ENCODE measurements around the gene GARS1.

GARS1 gene

GRCh38 chr7:30656006-30656957 is 61.6 kb downstream of the GARS1 start:
- DNase-seq = no peak

GRCh38 chr7:30657131-30657530 is 62.5 kb downstream of the GARS1 start:
- no peak for DNase-seq

- DNase-seq = no peak
Measured at GRCh38 chr7:30658479-30659074, 63.9 kb downstream of the GARS1 start.

- no peak for DNase-seq
Measured at GRCh38 chr7:30659312-30659711, 64.6 kb downstream of the GARS1 start.

GRCh38 chr7:30660331-30661255 is 65.9 kb downstream of the GARS1 start:
- no peak for DNase-seq

- no peak for DNase-seq
Measured at GRCh38 chr7:30661926-30662325, 67.2 kb downstream of the GARS1 start.

- no peak for DNase-seq
Measured at GRCh38 chr7:30662431-30662939, 67.8 kb downstream of the GARS1 start.

GRCh38 chr7:30663414-30663813 is 68.7 kb downstream of the GARS1 start:
- no peak for DNase-seq

GRCh38 chr7:30664184-30664885 is 69.7 kb downstream of the GARS1 start:
- no peak for DNase-seq

GRCh38 chr7:30665043-30665442 is 70.4 kb downstream of the GARS1 start:
- DNase-seq = no peak

- no peak for DNase-seq
Measured at GRCh38 chr7:30665449-30665848, 70.8 kb downstream of the GARS1 start.

GRCh38 chr7:30667172-30667571 is 72.5 kb downstream of the GARS1 start:
- DNase-seq = no peak

- DNase-seq = no peak
Measured at GRCh38 chr7:30668102-30668501, 73.4 kb downstream of the GARS1 start.

GRCh38 chr7:30671793-30672465 is 77.3 kb downstream of the GARS1 start:
- no peak for DNase-seq

GRCh38 chr7:30674420-30674819 is 79.7 kb downstream of the GARS1 start:
- no peak for DNase-seq

- no peak for DNase-seq
Measured at GRCh38 chr7:30674876-30675275, 80.2 kb downstream of the GARS1 start.

- DNase-seq = no peak
Measured at GRCh38 chr7:30678805-30679204, 84.1 kb downstream of the GARS1 start.

- no peak for DNase-seq
Measured at GRCh38 chr7:30679664-30680063, 85.0 kb downstream of the GARS1 start.

- DNase-seq = no peak
Measured at GRCh38 chr7:30681331-30681797, 86.7 kb downstream of the GARS1 start.

- DNase-seq = no peak
Measured at GRCh38 chr7:30681815-30682211, 87.1 kb downstream of the GARS1 start.

GRCh38 chr7:30682212-30683083 is 87.8 kb downstream of the GARS1 start, which contains the start of gene CRHR2:
Gene CRHR2, minus strand, starts transcription at chr7:30682456. Its CDS starts 176 bp downstream, at chr7:30682280.
- DNase-seq = no peak
